Breast epithelium (tissue), 4 donors: ENCODE results near the gene XRCC6. TPM values are rescaled to one million over a fixed set of nuclear protein-coding genes. Genes with fewer than 3 reads are reported as not detected.

Source experiments
- DNase-seq, 2 donors: peaks; one replicate each; pipeline ENCODE4 v3.0.0-alpha.2; 2019; ENCODE audit warnings: low spot score in 2 of 2
- H3K27ac ChIP-seq, 2 donors: fragments of 200-600 bp; sonication (generic) in 1 of 2; one replicate each; pipeline ENCODE4 v1.5.1; 2016 to 2019; ENCODE audit warnings: mild to moderate bottlenecking in 1 of 2
- H3K27me3 ChIP-seq, 2 donors: fragments of 200-600 bp; sonication (generic) in 1 of 2; one replicate each; pipeline versions ENCODE4 v1.5.1 to v1.6.0; 2017 to 2019; ENCODE audit warnings: control low read depth in 1 of 2, mild to moderate bottlenecking in 1 of 2
- H3K36me3 ChIP-seq: fragments of 200-600 bp; one replicate; pipeline ENCODE4 v1.5.1; 2019
- H3K4me1 ChIP-seq, 2 donors: fragments of 200-600 bp; sonication (generic); one replicate each; pipeline ENCODE4 v1.5.1; 2016 to 2019; ENCODE audit warnings: control low read depth in 1 of 2
- H3K4me3 ChIP-seq, 3 donors: fragments of 200-600 bp; sonication (generic); 1 replicate in 2 of 3; 2 replicates in 1 of 3; pipeline ENCODE4 v1.5.1; 2016 to 2019; ENCODE audit warnings: mild to moderate bottlenecking in 3 of 3, moderate library complexity in 2 of 3
- H3K9me3 ChIP-seq, 2 donors: fragments of 200-600 bp; sonication (generic) in 1 of 2; one replicate each; pipeline ENCODE4 v1.5.1; 2016 to 2019; ENCODE audit warnings: control low read depth in 1 of 2
- CTCF ChIP-seq, 3 donors: fragments of 450-650 bp; IDR thresholded peaks; one replicate each; pipeline ENCODE4 v1.5.1; 2016 to 2017; ENCODE audit warnings: antibody characterized with exemption in 3 of 3, mild to moderate bottlenecking in 3 of 3, moderate library complexity in 3 of 3
- POLR2A ChIP-seq: fragments of 450-650 bp; IDR thresholded peaks from one replicate; pipeline ENCODE4 v1.6.1; 2016; ENCODE audit warnings: antibody characterized with exemption, mild to moderate bottlenecking, moderate library complexity
- POLR2AphosphoS5 ChIP-seq, 3 donors: sonication (generic); formaldehyde crosslinking; IDR thresholded peaks; one replicate each; pipeline ENCODE4 v1.6.1; 2017; ENCODE audit warnings: antibody characterized with exemption in 3 of 3
- intact Hi-C: fragments of 100-400 bp; cut with DNase I; formaldehyde crosslinking; loops from one replicate; pipeline ENCODE4 v1.15.1; 2023; ENCODE audit warnings: low total_unique reads
- total RNA-seq, 3 donors: library from RNA; depleted of rRNA; stranded (reverse); fragments of >200 nt; gene quantifications; one replicate each; pipeline ENCODE4 v1.1.0, GENCODE V29; 2016

Gene XRCC6
- total RNA-seq, 3 donors from 2014 or later = 194 to 232 (median 220) TPM

GRCh38 chr22:41648432-41648831, 27.3 kb downstream of the XRCC6 start:
- H3K9me3 ChIP-seq = no peaks in the 10 kb centered on the region
- H3K4me3 ChIP-seq = no peak overlapping the region
- H3K27me3 ChIP-seq = no peaks in the 10 kb centered on the region
- intact Hi-C loops = no loop called here
- TF ChIP-seq POLR2A (no peak), POLR2AphosphoS5 (IDR thresholded peaks at IDR 0.05) (no peak), CTCF (IDR thresholded peaks at IDR 0.05) (no peak)
- H3K4me1 ChIP-seq = no peaks in the 10 kb centered on the region
- no peak overlapping the region for H3K27ac ChIP-seq
- peaks cover 2% of the 10 kb centered on the region for H3K36me3 ChIP-seq
- no peak for DNase-seq

DNA sequence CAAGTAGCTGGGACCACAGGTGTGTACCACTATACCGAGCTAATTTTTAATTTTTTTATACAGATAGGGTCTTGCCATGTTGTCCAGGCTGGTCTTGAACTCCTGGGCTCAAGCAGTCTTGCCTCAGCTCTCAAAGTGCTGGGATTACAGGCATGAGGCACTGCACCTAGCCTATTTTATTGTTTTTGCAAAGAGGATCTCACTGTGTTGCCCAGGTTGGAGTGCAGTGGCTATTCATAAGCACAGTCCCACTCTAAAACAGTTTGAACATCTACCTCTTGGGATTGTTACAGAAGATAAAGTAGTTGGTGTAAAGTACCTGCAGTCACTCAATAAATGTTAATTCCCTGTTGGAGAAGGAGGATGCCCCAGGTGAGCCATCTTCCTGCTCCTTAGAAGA, 29.1 kb downstream of the XRCC6 start:
- Histone ChIP-seq H3K9me3 (no peaks in the 10 kb centered on the region), H3K27me3 (no peaks in the 10 kb centered on the region), H3K4me1 (no peaks in the 10 kb centered on the region), H3K4me3 (no peak overlapping the region), H3K27ac (no peak overlapping the region), H3K36me3 (peaks cover 7% of the 10 kb centered on the region)
- intact Hi-C loops = no loop called here
- DNase-seq = no peak
- TF ChIP-seq POLR2AphosphoS5 (IDR thresholded peaks at IDR 0.05) = no peak
- no peak for TF ChIP-seq CTCF (IDR thresholded peaks at IDR 0.05)
- TF ChIP-seq POLR2A = no peak

DNA sequence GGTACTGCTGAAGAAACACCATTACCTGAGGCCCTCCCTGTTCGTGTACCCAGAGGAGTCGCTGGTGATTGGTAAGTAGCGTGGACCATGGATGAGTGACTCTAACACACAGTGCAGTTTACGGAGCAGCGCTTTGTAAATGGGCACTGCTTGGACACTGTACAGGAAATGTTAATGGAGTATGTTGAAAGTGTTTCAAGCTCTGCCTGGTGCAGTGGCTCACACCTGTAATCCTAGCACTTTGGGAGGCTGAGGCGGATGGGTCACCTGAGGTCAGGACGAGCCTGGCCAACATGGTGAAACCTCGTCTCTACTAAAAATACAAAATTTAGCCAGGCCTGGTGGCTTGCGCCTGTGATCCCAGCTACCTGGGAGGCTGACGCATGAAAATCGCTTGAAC, 29.7 kb downstream of the XRCC6 start:
- intact Hi-C loops = no loop called here
- Histone ChIP-seq H3K27me3 (no peaks in the 10 kb centered on the region), H3K36me3 (peaks cover 7% of the 10 kb centered on the region)

DNA sequence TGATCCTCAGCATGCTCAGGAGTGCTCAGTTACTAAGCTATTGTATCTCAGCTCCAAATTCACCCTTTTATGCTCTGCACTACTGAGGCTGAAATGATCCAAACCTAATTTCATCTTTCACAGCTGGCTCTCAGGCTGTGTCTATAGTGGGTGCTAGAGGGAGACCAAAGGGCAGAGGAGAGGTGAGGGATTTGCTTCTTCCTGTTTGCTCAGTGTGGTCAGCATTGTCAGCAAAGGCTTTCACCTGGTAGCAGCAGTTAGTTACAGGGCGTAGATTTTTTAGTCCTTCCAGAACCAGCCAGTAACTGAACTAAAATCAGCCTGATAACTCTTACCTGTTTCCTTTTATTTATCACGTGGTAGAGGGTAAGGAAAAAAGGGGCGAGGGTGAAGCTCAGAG, 33.2 kb downstream of the XRCC6 start:
- Histone ChIP-seq H3K27ac (no peak overlapping the region), H3K4me1 (no peaks in the 10 kb centered on the region), H3K4me3 (no peak overlapping the region), H3K9me3 (no peaks in the 10 kb centered on the region), H3K36me3 (peaks cover 7% of the 10 kb centered on the region), H3K27me3 (no peaks in the 10 kb centered on the region)
- intact Hi-C loops = no loop called here
- DNase-seq = no peak
- TF ChIP-seq CTCF (IDR thresholded peaks at IDR 0.05) (no peak), POLR2AphosphoS5 (IDR thresholded peaks at IDR 0.05) (no peak), POLR2A (no peak)

More for the DNA sequence above, 29.7 kb downstream of the XRCC6 start:
- no peak for TF ChIP-seq POLR2A
- no peak for TF ChIP-seq POLR2AphosphoS5 (IDR thresholded peaks at IDR 0.05)
- TF ChIP-seq CTCF (IDR thresholded peaks at IDR 0.05) = no peak
- no peak for DNase-seq
- Histone ChIP-seq H3K9me3 (no peaks in the 10 kb centered on the region), H3K4me3 (no peak overlapping the region), H3K27ac (no peak overlapping the region), H3K4me1 (no peaks in the 10 kb centered on the region)

DNA sequence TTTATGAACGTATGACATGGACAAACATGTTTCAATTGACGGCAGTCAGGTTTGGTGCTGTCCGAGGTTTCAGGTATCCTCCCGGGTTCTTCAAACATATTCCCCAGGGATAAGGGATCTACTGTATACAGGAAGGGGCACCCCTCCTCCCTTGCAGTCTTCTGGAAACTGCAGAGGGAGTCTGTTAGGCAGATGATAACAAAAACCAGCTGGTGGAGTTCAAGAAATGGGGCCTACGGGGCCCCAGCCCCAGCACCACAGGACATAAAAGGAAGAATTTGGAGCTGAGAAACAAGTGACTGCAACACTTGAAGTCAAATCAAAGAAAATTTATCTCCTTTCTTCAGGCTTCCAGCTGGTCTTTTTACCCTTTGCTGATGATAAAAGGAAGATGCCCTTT, 35.5 kb downstream of the XRCC6 start:
- no peak for DNase-seq
- no peaks in the 10 kb centered on the region for H3K4me1 ChIP-seq
- no peak for TF ChIP-seq POLR2AphosphoS5 (IDR thresholded peaks at IDR 0.05)
- no peak for TF ChIP-seq POLR2A
- TF ChIP-seq CTCF (IDR thresholded peaks at IDR 0.05) = no peak
- no peaks in the 10 kb centered on the region for H3K27me3 ChIP-seq
- H3K27ac ChIP-seq = no peak overlapping the region
- no peaks in the 10 kb centered on the region for H3K9me3 ChIP-seq
- intact Hi-C loops = no loop called here
- H3K4me3 ChIP-seq = no peak overlapping the region
- peaks cover 20% of the 10 kb centered on the region for H3K36me3 ChIP-seq
